ENCODE results near the gene BLACAT1.
"Not testable (repeated sequence)": the region's sequence is repeated elsewhere in the genome, so short reads cannot be mapped to it uniquely, and the experiment has no call there.

BLACAT1 gene

DNA sequence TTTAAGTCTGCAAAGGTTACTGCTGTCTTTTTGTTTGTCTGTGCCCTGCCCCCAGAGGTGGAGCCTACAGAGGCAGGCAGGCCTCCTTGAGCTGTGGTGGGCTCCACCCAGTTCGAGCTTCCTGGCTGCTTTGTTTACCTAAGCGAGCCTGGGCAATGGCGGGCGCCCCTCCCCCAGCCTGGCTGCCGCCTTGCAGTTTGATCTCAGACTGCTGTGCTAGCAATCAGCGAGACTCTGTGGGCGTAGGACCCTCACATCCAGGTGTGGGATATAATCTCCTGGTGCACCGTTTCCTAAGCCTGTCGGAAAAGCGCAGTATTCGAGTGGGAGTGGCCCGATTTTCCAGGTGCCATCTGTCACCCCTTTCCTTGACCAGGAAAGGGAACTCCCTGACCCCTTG, 49.6 kb downstream of the BLACAT1 start:
- DNase-seq: not testable (repeated sequence)

Measured in fibroblast of skin of abdomen (primary cell).